HG02943 (cell line): ENCODE results near the gene MROH8.

Source experiments
- ATAC-seq: cut with Tn5 transposase; IDR thresholded peaks from one replicate; pipeline ENCODE4 v1.9.1; 2021; ENCODE audit warnings: mild to moderate bottlenecking, low read depth, moderate library complexity; ENCODE audit not compliant: unreplicated experiment

Gene MROH8

DNA sequence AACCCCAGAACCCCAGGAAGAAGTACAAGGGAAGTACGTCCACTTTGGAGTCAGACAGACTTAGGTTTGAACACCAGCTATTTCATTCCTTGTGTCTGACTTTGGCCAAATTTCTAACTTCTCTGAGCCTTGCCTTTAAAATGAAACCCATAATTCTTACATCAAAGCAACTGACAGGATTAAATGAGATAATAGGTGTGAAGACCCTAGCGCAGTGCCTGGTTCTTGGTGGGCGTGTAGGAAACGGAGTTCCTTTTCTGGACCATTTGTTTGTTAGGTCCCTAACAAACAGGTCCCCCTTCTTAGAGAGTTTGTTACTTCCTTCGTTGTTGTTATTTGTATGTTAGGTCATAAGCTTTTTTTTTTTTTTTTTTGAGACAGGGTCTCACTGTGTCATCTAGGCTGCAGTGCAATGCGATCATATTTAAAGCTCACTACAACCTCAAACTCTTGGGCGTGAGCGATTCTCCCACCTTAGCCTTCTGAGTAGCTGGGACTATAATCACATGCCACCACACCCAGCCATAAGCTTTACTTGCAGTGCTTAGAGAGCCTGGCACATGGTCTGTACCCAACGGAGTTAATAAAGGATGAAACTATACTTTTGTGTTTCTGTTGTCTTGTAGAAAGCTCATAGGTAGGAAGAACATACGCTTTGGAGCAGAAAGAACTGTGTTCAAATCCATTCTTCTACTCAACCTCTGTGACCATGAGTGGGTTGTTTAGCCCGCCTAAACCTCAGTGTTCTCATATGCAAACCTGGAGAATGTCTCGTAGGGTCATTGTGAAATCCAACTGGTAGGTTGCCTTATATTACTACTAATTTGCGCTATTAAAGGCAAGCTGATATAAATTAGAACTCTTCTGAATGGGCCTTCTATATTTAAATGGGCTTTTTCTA lies 21.8 kb upstream of the MROH8 start:
- no peak for ATAC-seq

DNA sequence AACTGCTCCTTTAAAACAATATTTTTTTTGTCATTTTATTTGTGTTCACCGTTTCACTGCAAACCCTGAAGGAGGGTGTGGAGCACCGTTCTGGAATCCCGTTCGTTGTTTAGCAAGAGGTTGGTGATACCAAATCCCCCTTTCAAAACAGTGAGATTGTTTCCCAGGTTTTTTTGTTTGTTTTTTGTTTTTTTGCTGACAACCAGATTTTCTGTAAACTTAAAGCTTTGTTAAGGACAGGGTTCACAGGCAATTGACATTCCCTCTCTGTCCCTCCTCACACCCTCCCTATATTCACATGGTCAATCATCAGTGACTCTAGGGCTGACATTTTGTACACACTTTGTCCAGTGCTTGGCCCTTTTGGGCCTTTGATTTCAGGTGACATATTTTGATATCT lies 21.0 kb upstream of the MROH8 start:
- no peak for ATAC-seq

GRCh38 chr20:37198932-37199660 lies 19.7 kb upstream of the MROH8 start:
- no peak for ATAC-seq

GRCh38 chr20:37194621-37195417 lies 15.5 kb upstream of the MROH8 start:
- no peak for ATAC-seq

GRCh38 chr20:37193821-37194220 lies 14.5 kb upstream of the MROH8 start:
- ATAC-seq, result no peak

DNA sequence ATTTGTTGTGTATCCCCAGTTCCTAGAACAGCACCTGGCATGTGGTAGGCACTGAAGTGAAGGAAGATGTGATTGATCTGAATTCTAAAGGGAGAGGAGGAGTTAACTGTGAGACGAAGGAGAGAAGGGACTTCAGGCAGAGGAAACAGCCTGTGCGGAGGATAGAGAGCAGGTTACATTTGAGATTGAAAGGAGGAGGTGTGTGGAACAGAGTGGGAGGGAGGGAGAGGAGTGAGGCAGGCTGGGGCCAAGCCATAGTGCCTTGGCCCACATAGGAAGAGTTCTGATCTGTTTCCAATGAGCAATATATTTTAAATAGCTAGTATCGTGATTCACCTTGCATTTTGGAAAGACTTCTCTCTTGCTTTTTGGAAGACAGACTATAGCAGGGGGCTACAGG lies 13.9 kb upstream of the MROH8 start:
- no peak for ATAC-seq

- no peak for ATAC-seq
Measured at GRCh38 chr20:37192137-37192854, 12.9 kb upstream of the MROH8 start.

DNA sequence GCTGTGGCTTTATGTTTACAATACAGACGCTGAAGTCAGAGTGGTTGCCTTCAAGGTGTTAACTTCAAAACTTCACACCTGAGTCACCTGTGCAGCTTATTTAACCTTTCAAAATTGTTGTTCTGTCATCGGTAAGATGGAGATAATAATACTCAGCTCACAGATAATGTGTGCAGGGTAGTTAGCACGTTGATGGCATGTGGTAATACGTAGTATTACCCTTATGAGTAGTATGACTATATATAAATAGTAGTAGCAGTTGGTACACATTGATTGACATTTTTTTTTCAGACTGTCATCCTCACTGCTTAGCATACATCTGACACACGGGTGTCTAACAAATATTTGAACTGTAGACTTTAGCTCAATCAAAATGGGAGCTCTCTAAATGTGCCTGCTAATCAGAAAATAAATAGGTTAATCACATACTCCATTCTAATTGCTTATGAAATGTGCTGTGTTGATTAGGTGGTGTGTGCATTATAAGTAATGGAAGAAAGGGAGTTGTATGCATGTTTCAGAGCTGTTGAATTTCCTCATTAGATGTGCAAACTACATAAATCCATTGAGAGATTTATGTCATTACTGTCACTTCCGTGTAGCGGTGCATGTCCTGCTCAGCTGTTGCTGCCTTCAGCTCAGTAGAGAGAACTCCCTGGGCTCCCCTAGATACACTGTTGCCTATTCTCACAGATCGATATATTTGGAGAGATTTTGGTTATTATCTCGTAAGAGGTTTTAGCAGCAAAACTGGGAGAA lies 11.2 kb upstream of the MROH8 start:
- ATAC-seq, result no peak

DNA sequence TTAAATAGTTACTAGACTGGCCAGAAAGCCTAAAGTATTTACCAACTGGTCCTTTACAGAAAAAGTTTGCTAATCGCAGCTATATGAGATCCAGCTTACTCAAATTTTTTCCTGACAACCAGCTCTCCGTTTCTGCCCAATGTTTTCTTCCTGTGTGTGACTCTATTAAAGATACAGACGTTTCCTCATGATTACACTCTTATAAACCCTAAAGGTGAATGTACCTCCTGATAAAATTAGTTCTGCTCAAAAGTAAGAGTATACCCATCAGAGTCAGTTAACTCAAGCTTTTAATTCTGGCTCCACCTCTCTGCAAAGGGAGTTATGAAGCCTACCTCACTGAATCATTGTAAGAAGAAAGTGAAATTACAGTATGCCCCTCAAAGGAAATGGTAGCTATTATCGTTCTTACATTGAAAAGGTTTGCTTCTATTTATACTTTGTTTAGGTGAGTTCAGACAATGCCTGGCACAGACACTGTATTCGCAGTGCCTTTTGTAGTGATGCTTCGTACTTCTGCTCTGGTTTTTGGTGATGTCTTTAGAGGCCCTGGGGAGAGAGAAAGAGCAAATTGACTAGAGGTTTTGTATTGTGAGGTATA lies 10.2 kb upstream of the MROH8 start:
- ATAC-seq, result no peak

- no peak for ATAC-seq
Measured at GRCh38 chr20:37188787-37189186, 9.4 kb upstream of the MROH8 start.

DNA sequence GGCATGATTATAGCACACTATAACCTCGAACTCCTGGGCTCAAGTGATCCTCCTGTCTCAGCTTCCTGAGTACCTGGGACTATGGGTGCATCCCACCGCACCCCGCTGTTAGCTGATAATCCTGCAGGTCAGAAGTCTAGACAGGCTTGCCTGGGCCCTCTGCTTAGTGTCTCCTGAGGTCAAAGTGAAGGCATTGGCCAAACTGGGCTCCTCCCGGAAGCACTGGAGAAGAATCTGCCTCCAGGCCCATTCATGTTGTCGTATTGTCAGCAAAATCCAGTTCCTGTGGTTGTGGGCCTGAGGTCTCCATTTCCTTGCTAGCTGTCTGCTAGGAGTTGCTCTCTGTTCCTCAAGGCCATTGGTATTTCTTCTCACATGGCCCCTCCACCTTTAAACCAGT lies 6.3 kb upstream of the MROH8 start:
- no peak for ATAC-seq

DNA sequence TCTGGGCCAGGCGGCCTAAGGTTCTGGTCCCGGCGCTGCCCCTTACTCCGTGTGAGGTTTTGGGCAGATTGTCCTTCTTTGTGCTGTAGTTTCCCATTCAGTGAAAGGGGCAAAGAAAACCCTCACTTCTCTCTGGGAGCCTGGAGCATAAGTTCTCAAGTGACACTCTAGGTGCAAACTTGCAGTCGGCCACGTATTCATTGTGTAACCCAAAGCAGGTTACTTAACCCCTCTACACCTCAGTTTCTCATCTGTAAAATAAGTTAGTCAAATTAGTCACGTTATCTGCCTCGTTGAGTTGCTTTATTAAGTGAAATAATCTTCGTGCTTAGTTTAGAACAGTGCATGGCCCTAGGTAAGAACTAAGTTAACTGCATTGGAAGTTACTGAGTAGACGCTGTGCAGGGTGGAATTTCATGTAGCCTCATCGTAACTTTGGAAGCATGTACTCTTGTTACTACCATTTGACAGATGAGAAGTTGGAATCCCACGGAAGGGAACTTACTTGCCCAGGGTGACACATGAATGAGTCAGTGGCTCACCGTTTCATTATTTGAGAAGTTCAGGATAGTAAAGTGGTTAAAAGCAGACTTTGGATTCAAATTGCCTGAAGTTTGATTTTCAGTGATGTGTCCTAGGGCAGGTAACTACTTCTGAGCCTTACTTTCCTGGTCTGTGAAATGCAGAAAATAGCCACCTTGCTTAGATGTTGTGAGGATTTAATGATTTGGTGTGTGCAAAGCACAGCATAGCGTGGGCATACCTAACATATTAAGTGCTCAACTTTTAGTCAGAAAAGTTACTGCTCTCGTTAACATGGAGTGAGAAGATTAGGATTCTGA lies 556 bp upstream of the MROH8 start:
- no peak for ATAC-seq

GRCh38 chr20:37172836-37173235 lies 6.5 kb downstream of the MROH8 start:
- no peak for ATAC-seq

DNA sequence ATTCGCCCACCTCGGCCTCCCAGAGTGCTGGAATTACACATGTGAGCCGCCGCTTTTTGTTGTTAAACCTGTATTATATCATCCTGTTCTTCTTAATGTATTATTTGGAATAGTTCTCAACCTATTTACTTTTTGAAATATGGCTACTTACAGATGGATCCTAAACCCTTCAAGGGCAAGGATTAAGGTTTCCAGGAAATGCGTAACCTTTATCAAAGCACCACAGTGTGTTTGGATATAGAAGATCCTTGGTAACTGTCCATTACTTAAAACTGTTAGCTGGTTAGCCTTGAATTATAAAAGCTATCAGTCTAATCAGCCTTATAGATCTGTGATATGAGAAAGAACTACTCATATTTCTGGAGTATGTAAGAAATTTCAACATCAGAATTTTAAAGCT lies 12.5 kb downstream of the MROH8 start:
- ATAC-seq, result no peak

DNA sequence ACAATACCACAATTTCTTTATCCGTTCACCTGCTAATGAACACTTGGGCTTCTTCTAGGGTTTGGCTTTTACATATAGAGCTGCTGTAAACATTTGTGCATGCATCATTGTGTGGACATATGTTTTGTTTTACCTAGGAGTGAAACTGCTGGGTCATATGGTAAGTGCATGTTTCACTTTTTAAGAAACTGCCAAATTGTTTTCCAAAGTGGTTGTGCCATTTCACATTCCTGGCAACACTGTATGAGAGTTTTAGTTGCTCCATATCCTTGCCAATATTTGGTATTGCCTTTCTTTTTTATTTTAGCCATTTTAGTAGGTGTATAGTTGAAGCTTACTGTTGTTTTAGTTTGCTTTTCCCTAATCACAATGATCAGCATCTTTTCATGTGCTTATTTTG lies 14.3 kb downstream of the MROH8 start:
- no peak for ATAC-seq

- no peak for ATAC-seq
Measured at GRCh38 chr20:37163832-37164554, 15.4 kb downstream of the MROH8 start.

DNA sequence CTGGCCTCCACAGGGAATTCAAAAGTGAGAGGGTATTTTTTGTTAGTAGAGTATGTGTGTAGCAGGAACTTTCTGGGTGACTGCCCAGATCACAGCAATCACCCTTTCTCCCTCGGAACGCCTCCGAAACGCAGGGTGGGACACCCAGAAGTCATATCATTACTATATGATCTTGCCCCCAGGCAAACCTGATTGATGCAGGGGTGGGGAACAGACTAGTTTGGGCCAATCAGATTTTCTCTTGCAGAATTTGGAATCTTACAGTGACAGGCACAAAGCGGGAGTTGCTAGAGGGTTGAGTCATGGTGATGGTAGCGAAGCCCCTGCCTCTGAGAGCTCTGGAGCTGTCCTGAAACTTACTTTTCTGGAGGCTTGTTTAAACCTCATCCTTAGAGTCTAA lies 16.7 kb downstream of the MROH8 start:
- no peak for ATAC-seq
